KOPT-K1 (cell line): ENCODE data around the gene ANKRD63.

ENCODE experiments used
- H3K27ac ChIP-seq: fragments of 200-600 bp; sonication (generic); 2 replicates; pipeline ENCODE4 v1.5.1; 2016; ENCODE audit warnings: antibody characterized with exemption, mild to moderate bottlenecking, low read depth, low read length; ENCODE audit not compliant: poor library complexity, severe bottlenecking
- H3K36me3 ChIP-seq: fragments of 200-600 bp; sonication (generic); 2 replicates; pipeline ENCODE4 v1.5.1; 2017; ENCODE audit warnings: antibody characterized with exemption, mild to moderate bottlenecking, low read length, moderate library complexity; ENCODE audit not compliant: insufficient read depth
- H3K9me3 ChIP-seq: fragments of 200-600 bp; sonication (generic); 2 replicates; pipeline ENCODE4 v1.5.1; 2017; ENCODE audit warnings: antibody characterized with exemption, low read length, mild to moderate bottlenecking; ENCODE audit not compliant: insufficient read depth, poor library complexity, severe bottlenecking

ANKRD63 gene

DNA sequence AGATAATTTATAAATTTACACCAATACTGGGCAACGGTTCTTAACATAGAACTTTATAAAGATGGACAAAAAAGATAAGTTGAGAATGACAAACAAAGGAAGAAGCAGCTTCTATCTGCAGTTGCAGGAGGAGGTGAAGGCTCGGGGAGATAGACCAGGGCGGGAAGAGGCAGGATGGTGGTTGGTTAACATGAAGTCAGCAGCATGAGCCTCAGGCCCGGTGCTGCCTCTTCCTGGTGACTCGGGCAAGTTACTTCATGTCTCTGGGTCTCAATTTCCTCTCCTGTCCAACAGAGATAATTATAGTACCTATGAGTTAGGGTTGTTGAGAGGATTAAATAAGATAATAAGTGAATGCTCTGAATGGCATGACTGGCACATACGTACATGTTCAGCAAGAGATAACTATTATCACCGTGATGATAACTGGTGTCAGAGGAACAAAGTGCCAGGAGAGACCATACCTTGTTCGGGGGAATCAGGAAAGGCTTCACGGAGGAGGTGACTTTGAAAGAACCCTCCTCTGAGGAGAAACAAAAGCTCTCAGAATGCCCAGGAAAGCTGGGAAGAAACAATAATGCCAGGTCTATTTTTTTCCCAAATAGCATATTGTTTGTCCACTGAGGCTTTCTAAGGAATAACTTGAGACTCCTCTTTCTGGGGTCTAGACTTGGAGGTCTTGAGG is 39.6 kb downstream of the ANKRD63 start:
- Histone ChIP-seq H3K27ac (no peak overlapping the region), H3K9me3 (no peaks in the 10 kb centered on the region), H3K36me3 (no peaks in the 10 kb centered on the region)

DNA sequence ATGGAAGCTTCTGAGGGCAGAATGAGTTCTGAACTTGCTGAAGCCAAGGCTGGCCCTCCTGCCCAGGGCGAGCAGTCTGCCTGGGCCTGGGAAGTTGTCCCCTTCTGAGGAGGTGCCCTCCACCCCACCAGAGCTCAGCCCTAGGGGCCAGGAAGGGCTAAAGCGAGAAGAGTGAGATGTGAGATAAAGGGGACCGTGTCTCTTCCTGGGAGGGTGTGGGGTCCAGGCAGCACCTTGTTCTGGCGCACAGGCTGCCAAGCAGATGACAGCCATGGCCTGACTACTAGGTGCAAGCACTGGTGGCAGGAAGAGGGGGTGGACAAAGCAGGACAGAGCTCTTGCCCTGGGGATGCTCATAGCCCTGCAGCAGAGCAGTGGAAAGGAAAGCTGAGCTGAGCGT is 40.3 kb downstream of the ANKRD63 start:
- Histone ChIP-seq H3K9me3 (no peaks in the 10 kb centered on the region), H3K27ac (no peak overlapping the region), H3K36me3 (no peaks in the 10 kb centered on the region)

DNA sequence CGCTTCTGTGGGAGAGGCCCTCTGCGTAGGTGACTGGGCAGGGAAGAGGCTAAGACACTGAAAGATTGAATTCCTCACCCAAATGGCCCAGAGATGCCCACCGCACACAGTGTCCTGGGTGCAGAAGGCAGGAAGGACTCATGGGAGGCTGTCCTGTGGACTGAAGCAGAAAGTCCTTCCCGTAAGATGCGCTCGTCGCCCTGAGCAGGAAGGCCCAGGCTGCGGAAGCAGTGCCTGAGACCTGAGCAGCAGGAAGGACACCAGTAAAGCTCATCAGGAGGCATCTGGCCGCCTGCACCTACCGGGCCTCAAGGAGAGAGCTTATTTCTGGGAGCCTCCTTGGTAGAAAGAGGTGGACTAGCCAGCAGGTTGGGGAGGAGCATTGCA is 40.7 kb downstream of the ANKRD63 start:
- Histone ChIP-seq H3K9me3 (no peaks in the 10 kb centered on the region), H3K36me3 (no peaks in the 10 kb centered on the region), H3K27ac (no peak overlapping the region)

DNA sequence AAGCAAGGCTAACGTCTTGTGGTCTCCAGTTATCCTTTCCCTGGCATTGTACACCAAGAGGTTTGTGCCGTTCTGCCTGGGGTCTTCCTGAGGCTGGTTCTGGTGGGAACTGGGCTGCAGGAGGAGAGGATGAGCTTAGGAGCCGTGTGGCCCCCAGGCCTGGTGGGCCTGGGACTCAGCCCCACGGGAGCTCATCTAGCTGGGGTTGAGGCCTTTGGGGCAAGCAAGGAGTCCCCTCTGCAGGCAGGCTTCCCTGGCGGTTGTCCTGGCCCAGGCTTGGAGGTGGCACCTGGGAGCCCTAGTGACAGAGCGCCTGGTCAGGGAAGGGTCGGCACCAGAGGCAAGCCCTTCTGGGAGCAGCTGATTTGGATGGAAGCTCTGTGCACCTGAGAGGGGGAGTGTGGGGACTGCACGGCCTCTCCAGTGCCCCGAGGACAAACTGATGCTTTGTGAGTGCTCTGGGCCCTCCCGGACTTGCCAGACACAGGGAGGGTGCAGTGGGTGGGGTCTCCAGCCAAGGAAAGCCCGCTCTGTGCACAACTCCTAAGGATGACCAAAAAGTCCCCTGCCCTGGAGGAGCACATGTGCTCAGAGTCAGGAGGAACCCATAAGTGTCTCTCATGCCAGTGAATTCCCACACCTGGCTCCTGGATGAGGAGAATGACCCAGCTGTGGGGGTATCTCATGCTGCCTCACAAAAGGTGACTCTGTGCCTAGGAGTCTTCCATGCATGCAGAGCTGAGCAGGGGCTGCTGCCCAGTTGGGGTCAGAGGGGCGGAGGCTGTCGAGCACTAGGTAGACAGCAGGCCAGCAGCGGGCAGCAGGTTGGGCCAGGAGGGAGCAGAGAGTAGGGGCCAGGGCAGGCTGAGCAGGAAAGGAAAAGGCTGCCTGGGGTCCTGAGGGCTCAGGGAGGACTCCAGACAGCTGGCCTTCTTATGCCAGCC is 41.3 kb downstream of the ANKRD63 start:
- Histone ChIP-seq H3K27ac (no peak overlapping the region), H3K9me3 (no peaks in the 10 kb centered on the region), H3K36me3 (no peaks in the 10 kb centered on the region)

DNA sequence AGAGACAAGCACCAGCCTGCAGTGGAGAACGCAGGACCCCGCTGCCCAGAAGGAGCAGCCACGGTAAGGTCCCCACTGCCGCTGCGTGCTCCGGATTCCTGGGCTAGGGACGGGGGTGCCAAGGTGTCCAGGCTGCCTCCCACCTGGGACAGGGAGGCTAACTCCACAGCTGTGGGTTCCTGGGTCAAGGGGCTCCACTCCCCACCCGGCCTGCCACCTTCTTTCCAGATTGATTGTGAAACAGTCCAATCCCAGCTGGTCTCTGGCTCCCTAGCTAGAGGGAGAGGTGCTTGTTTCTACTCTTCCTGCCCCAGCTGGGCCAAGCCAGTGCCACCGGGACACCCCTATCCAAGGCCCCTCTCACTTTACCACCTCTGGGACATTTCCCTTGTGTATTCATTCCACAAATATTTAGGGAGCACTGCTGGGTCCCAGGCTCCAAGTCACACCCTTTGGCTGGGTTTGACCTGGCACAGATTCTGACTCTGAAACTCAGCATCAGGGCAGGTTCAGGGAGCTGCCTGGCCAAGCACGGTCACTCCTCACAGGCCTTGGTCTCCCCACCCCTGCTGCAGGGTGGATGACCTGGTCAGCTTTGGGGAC is 42.1 kb downstream of the ANKRD63 start:
- no peaks in the 10 kb centered on the region for H3K9me3 ChIP-seq

DNA sequence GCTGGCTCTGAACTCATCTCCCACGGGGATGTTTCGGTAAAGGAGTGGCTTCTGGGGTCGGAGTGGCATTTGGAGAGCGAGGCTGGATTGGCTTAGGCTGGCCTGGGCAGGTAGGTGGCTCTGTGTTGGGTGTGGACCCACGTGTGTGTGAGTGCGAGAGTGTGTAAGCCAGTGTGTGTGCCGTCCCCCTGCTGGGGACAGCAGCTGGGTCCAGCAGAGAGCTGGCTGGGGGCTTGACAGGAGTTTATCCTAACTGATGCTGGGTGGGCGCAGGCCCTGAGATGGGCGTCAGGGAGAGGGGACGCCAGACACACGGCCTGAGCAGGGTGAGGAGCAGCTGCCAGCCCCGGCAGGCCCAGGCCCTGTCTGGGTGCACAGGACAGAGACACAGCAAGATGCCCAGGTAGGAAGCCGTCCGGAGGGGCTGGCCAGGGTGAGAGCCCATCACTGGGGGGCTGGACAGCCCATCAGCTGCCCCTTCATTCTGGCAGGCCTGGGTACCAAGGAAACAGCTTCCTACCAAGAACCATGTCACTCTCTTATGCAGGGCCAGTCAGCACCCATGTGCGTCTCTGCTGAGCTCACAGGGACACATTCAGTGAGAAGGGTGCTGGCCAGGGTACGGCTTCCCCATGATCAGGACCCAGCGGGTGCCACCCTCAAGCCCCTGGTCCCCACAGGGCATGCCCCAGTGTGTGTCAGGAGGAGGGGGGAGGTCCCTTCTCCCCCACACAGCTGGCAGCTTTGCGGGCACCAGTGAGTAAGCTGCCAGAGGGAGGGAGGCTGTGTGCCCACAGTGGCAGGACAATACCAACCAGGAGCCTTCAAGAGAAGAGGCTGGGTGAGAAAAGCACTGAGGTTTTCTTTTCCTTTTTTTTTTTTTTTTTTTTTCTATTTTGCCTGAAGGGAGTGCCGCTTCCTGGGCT is 42.9 kb downstream of the ANKRD63 start:
- Histone ChIP-seq H3K27ac (no peak overlapping the region), H3K36me3 (peaks cover 1% of the 10 kb centered on the region; the same call in 1 of the 2 replicates), H3K9me3 (no peaks in the 10 kb centered on the region)

More for the DNA sequence above, 42.1 kb downstream of the ANKRD63 start:
- Histone ChIP-seq H3K27ac (no peak overlapping the region), H3K36me3 (no peaks in the 10 kb centered on the region)

DNA sequence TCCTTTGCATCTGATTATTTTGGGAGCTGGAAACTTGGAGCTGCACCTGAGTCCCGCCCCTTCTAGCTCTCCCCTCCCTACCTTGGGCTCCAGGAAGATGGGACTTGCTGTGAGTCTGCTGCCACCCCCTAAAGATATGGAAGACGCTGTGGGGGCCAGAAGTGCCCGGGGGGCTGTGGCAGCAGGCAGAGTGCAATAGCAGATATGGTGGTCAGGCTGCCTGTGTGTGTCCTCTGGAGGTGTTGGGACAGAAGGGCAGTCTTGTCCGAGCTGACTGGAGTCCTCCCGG is 43.5 kb downstream of the ANKRD63 start:
- no peak overlapping the region for H3K27ac ChIP-seq
- peaks cover 7% of the 10 kb centered on the region; the same call in 1 of the 2 replicates for H3K36me3 ChIP-seq
- no peaks in the 10 kb centered on the region for H3K9me3 ChIP-seq

DNA sequence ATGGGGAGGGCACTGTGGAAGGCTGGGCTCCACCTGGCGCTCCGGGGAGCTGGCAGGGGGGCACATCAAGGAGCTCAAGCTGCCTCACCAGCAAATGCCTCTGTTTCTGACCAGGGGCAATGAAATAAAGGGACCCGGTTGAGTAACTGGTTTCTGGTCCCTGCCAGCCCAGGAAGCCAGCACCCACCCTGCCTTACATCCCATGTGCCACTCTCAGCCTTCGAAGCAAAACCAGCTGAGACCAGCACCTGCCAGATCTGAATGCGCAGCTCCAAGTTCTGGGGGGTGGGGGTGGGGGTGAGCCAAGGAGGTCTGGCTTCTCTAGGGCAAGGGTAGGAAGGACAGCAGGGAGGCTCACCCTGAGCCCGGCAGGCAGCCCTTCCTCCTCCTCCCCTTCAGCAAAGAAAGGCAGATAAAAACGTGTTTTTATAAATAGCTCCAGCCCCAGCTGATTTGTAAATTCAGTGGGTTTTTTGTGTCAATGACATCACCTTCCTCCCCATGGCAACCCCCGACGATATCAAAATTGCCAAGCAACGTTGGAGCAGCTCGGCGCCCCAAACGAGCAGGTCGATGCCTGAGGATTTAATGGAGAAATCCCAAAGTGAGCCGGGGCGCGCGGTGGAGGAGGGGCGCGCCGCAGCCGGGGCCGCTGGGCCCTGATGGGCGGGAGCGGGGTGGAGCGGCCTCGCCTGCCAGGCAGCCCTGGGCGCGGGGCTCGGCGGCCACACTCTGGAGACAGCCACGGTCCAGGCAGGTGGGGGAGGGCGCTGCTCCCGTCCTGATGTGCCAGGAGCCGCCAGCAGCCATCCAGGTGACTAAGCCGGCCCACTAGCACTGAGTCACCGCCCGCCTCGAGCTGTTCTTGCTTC is 44.1 kb downstream of the ANKRD63 start, which contains the start of gene PAK6:
Gene PAK6 (plus strand): TSS at position 532 of the 872 bp plus-strand sequence. CDS start 25,723 bp downstream, outside the sequence.
- Histone ChIP-seq H3K36me3 (peaks cover 12% of the 10 kb centered on the region; the same call in 1 of the 2 replicates), H3K9me3 (no peaks in the 10 kb centered on the region), H3K27ac (no peak within 1 kb of the TSS)

DNA sequence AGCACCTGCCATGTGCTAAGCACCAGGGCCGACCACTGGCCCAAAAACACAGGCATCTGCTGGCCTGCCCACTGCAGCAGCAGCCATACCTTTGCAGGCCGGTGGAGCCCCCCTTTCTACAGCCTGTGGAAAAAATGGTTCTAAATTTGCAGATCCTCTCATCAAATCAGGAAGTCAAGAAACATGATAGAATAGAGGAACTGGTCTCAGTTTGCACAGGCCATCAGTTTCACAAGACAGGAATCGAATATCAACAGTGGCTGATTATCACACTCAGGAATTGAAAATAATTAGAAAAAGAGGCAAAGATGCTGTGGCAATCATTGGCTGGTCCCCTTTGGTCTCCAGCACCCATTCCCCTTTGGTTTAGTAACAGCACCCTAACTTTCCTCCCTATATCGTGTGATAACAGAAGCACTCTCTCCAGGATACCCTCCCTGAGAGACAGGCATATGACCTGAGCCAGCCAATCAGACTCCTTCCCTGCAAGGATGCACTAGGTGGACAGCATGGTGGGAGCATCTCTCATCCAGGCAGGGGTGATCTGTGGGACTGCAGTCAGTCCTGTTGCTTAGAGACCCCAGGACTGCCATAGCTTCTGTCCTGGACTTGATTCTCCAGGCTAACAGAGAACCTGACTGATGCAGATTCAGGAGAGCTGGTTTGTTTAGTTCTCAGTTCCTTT is 47.5 kb downstream of the ANKRD63 start:
- no peak overlapping the region for H3K27ac ChIP-seq
- peaks cover 45% of the 10 kb centered on the region for H3K36me3 ChIP-seq
- H3K9me3 ChIP-seq = no peaks in the 10 kb centered on the region

DNA sequence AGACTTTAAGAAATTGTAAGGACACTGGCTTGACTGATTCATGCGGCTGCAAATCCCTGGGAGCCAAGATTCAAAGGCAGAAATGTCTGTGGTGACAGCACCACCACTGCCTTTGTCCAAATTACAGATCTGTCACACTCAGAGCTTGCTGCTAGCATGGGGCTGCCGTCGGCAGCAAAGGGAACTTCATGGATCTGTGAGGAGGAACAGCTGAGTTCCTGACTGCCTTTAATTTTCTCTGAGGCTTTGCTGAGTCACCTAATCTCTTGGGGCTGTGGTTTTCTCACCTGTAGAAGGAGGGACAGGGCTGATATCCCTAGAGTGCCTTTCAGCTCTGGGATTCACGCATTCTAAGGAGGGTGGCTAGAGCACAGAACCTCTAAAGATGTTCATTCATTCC is 48.1 kb downstream of the ANKRD63 start:
- no peak overlapping the region for H3K27ac ChIP-seq
- H3K9me3 ChIP-seq = no peaks in the 10 kb centered on the region
- H3K36me3 ChIP-seq = peaks cover 49% of the 10 kb centered on the region

DNA sequence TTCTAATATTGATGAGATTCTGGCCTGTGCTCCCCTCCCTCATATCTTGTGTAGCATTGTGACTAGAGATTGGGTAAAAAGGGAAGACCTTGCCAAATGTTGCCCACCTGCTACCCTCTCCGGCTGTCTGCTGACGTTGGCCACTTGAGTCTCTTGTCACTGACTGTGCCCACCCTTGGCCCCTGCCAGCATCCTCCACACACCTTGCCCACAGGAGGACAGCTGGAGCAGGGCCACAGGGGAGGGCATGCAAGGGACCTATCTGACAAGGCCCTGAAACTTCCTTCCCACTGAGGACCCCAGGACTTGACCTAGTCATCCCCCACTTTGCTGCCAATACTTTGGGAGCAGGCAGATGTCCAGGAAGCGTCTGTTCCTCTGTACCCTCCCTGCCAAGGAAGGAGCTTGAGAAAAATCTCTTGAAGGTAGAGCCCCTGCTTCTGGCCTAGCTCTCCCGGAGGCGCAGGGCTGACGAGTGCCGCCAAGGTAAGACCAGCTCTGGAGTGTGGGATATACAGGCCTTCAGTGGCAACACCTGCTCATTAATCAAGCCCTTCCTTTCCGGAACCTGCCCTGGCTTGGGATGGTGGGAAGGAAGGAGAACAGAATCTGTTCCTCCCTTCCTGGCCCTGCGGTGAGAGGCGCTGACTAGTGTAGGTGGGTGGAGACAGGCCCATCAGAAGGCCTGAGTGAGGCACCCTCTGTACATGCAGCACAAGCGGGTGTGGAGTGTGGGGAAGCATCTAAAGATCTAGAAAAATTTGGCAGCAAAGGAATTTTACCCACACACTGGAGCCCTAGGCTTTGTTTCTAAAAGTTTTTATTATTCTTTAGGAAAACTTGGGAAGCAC is 48.9 kb downstream of the ANKRD63 start:
- H3K27ac ChIP-seq = no peak overlapping the region
- peaks cover 58% of the 10 kb centered on the region for H3K36me3 ChIP-seq
- no peaks in the 10 kb centered on the region for H3K9me3 ChIP-seq

DNA sequence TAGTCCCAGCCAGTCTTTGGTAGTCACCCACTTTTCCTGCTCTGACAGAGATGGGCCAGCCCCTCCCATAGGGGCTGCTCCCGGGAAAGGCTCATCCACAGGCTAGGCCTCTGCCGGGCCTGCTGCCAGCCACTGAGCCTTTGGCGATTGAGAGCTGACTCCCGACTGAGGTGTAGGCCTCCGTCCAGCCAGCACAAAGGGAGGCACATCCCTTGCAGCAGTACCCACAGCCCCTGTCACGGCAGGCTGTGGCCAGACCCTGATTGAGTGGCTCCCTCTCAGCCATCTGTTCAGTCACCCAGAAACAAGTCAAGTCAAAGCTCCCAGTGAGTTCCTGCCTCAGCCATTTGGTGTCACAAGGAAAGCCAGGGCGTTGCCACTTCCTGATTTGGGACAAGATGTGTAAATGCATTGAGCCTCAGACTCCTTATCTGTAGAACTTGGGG is 50.2 kb downstream of the ANKRD63 start:
- no peaks in the 10 kb centered on the region for H3K9me3 ChIP-seq
- peaks cover 71% of the 10 kb centered on the region for H3K36me3 ChIP-seq
- no peak overlapping the region for H3K27ac ChIP-seq
